Panc1 (cell line): ENCODE data around the gene NSD2.

Source experiments
- CTCF ChIP-seq: fragments of 450-650 bp; IDR thresholded peaks from 2 replicates; pipeline ENCODE4 v1.5.1; 2017; ENCODE audit warnings: mild to moderate bottlenecking
- POLR2AphosphoS5 ChIP-seq: IDR thresholded peaks from 2 replicates; pipeline ENCODE4 v1.6.1; 2012; ENCODE audit warnings: mild to moderate bottlenecking, low read depth, low read length, moderate library complexity
- REST ChIP-seq, 2 experiments: IDR thresholded peaks; 2 replicates each; pipeline ENCODE4 v1.6.1; 2011 to 2012; ENCODE audit warnings: low read depth in 2 of 2, control low read depth in 1 of 2, low read length in 1 of 2, mild to moderate bottlenecking in 1 of 2, moderate library complexity in 1 of 2; ENCODE audit not compliant: insufficient read depth in 1 of 2
- SIN3A ChIP-seq: IDR thresholded peaks from 2 replicates; pipeline ENCODE4 v1.6.1; 2012; ENCODE audit warnings: low read depth, mild to moderate bottlenecking, low read length, moderate library complexity, borderline replicate concordance; ENCODE audit not compliant: insufficient read depth
- TCF7L2 ChIP-seq: IDR thresholded peaks from 2 replicates; pipeline ENCODE4 v1.6.1; 2011; ENCODE audit warnings: mild to moderate bottlenecking, low read depth, low read length, inconsistent platforms

GRCh38 chr4:1870578-1871443 lies at the start of gene NSD2:
- TF ChIP-seq CTCF: no peak
- peak; percentile 68 for TF ChIP-seq POLR2AphosphoS5
- TF ChIP-seq SIN3A: no peak
- TF ChIP-seq TCF7L2: no peak; the same call in 1 of the 2 replicates
- no peak for TF ChIP-seq REST (IDR thresholded peaks at IDR 0.05; ENCODE audit: insufficient read depth in 1 of 2, low read depth in 2 of 2, low read length in 1 of 2)
